ENCODE results near the gene WFIKKN1. TPM values are rescaled to one million over a fixed set of nuclear protein-coding genes. Genes with fewer than 3 reads are reported as not detected.

The WFIKKN1 gene
- polyA plus RNA-seq, 3 donors, result 0.76 TPM; not detected in 2

- H3K4me3 Mint-ChIP-seq, result peak overlapping the region; percentile 66 to 78
- Histone ChIP-seq H3K79me2 (ENCODE audit: insufficient read depth, low read length) (peaks cover 33% of the 10 kb centered on the region), H4K20me1 (ENCODE audit: insufficient read depth, low read length) (peaks cover 32% of the 10 kb centered on the region), H2AFZ (ENCODE audit: insufficient read depth, low read depth, low read length, poor library complexity, severe bottlenecking) (no peak overlapping the region), H3K9ac (ENCODE audit: insufficient read depth, low read length, poor library complexity, severe bottlenecking) (no peak overlapping the region), H3K9me3 (replicated peaks in 1 of 2; ENCODE audit: control insufficient read depth in 1 of 2, insufficient read depth in 1 of 2, low read length in 2 of 2) (no peaks in the 10 kb centered on the region), H3K4me3 (replicated peaks in 1 of 3; ENCODE audit: low read depth in 2 of 3, low read length in 3 of 3) (peak overlapping the region in 1 of 3 experiments; percentile 78), H3K27ac (ENCODE audit: low read depth in 1 of 2, low read length in 2 of 2) (peak overlapping the region in 1 of 2 donors; percentile 64), H3K4me2 (replicated peaks; ENCODE audit: extremely low read depth, low read length, poor library complexity, severe bottlenecking) (peak overlapping the region; percentile 86), H3K27me3 (ENCODE audit: control insufficient read depth in 2 of 2, insufficient read depth in 2 of 2, low read length in 2 of 2) (no peaks in the 10 kb centered on the region), H3K36me3 (replicated peaks in 1 of 2; ENCODE audit: control insufficient read depth in 1 of 2, insufficient read depth in 2 of 2, low read length in 2 of 2) (peaks cover 20 to 21% of the 10 kb centered on the region in 2 donors), H3K4me1 (ENCODE audit: control insufficient read depth in 1 of 2, insufficient read depth in 2 of 2, low read length in 2 of 2) (peaks cover 38 to 63% of the 10 kb centered on the region in 2 donors)
- H3K4me1 Mint-ChIP-seq, result peaks cover 26% of the 10 kb centered on the region
- H3K36me3 Mint-ChIP-seq, result peaks cover 25 to 37% of the 10 kb centered on the region in 2 donors
- no peak for DNase-seq
- intact Hi-C loops (cut with micrococcal nuclease), result loop anchor here (5.0 kb wide), 2 partner anchors 45 to 95 kb away; partner anchors contain the start of gene METTL26 (in 1 of the 2)
- peaks cover 0 to 6% (median 2%) of the 10 kb centered on the region in 3 donors for H3K27me3 Mint-ChIP-seq (ENCODE audit: low read depth in 3 of 3)
- peak overlapping the region in 3 of 7 donors; percentile 48 to 83 (median 81) for H3K27ac Mint-ChIP-seq
- WGBS (ENCODE audit: insufficient coverage), result 94% methylated on average over 31 of the region's 36 CpGs
- no peaks in the 10 kb centered on the region for H3K9me3 Mint-ChIP-seq
- no peak for TF ChIP-seq CTCF (IDR thresholded peaks at IDR 0.05)
Measured at GRCh38 chr16:682493-683395, 52.0 kb downstream of the WFIKKN1 start.

GRCh38 chr16:683396-684070 lies 52.7 kb downstream of the WFIKKN1 start:
- WGBS (ENCODE audit: insufficient coverage), result 20% methylated on average over 52 of the region's 57 CpGs
- Mint-ChIP-seq H3K4me1 (peaks cover 26% of the 10 kb centered on the region), H3K27me3 (ENCODE audit: low read depth in 3 of 3) (peaks cover 0 to 2% (median 1%) of the 10 kb centered on the region in 3 donors), H3K9me3 (no peaks in the 10 kb centered on the region), H3K36me3 (peaks cover 26 to 39% of the 10 kb centered on the region in 2 donors), H3K4me3 (peak overlapping the region; percentile 66 to 78), H3K27ac (peak overlapping the region in 6 of 7 donors; percentile 35 to 83 (median 56))
- Histone ChIP-seq H3K9ac (ENCODE audit: insufficient read depth, low read length, poor library complexity, severe bottlenecking) (peak overlapping the region; percentile 57), H4K20me1 (ENCODE audit: insufficient read depth, low read length) (peaks cover 32% of the 10 kb centered on the region), H3K27ac (ENCODE audit: low read depth in 1 of 2, low read length in 2 of 2) (peak overlapping the region in 1 of 2 donors; percentile 64), H3K27me3 (ENCODE audit: control insufficient read depth in 2 of 2, insufficient read depth in 2 of 2, low read length in 2 of 2) (no peaks in the 10 kb centered on the region), H3K4me2 (replicated peaks; ENCODE audit: extremely low read depth, low read length, poor library complexity, severe bottlenecking) (peak overlapping the region; percentile 86), H3K36me3 (replicated peaks in 1 of 2; ENCODE audit: control insufficient read depth in 1 of 2, insufficient read depth in 2 of 2, low read length in 2 of 2) (peaks cover 20 to 21% of the 10 kb centered on the region in 2 donors), H3K4me1 (ENCODE audit: control insufficient read depth in 1 of 2, insufficient read depth in 2 of 2, low read length in 2 of 2) (peaks cover 38 to 64% of the 10 kb centered on the region in 2 donors), H3K9me3 (replicated peaks in 1 of 2; ENCODE audit: control insufficient read depth in 1 of 2, insufficient read depth in 1 of 2, low read length in 2 of 2) (no peaks in the 10 kb centered on the region), H3K79me2 (ENCODE audit: insufficient read depth, low read length) (peaks cover 33% of the 10 kb centered on the region), H2AFZ (ENCODE audit: insufficient read depth, low read depth, low read length, poor library complexity, severe bottlenecking) (peak overlapping the region; percentile 76), H3K4me3 (replicated peaks in 1 of 3; ENCODE audit: low read depth in 2 of 3, low read length in 3 of 3) (peak overlapping the region; percentile 32 to 78 (median 36))
- intact Hi-C loops (cut with micrococcal nuclease), result loop anchor here (5.0 kb wide), 2 partner anchors 46 to 96 kb away; partner anchors contain the start of gene METTL26 (in 1 of the 2)
- no peak for TF ChIP-seq CTCF (IDR thresholded peaks at IDR 0.05)
- no peak for DNase-seq
